Measurements from ENCODE around the gene PARD6B. TPM values are rescaled to one million over a fixed set of nuclear protein-coding genes. Genes with fewer than 3 reads are reported as not detected.

PARD6B gene
- total RNA-seq, 1 donor from 2014 or later, result 13.1 TPM

DNA sequence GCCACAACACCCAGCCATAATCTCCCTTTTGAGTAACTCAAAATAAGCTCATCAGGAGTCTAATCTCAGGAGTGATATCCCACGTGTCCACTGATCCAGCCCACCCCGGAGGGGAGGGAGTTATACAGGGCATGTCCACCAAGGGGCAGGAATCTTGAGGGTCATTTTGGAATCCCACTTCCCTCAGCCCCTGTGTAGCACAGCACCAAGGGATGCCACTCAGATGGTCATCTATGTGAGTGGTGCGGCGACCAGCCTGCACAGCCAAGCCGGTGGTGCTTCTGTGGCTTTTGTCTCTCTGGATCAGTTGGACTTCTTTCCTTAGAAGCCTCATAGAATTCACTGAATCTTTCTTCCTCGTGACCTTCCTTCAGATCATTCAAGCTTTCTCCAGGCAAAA, 52.5 kb downstream of the PARD6B start:
- Histone ChIP-seq H3K36me3 (ENCODE audit: insufficient read depth, low read length) (no peaks in the 10 kb centered on the region), H3K4me3 (ENCODE audit: insufficient read depth, low read depth, low read length) (no peak overlapping the region), H2AFZ (ENCODE audit: low read depth, low read length) (no peak overlapping the region), H3K9ac (ENCODE audit: low read length) (no peak overlapping the region), H3K27ac (ENCODE audit: low read depth, low read length) (no peak overlapping the region), H3K9me3 (ENCODE audit: insufficient read depth, low read depth, low read length) (no peaks in the 10 kb centered on the region), H4K20me1 (ENCODE audit: insufficient read depth, low read length) (no peaks in the 10 kb centered on the region), H3K4me1 (ENCODE audit: insufficient read depth, low read length) (no peaks in the 10 kb centered on the region), H3K4me2 (ENCODE audit: low read length) (no peak overlapping the region), H3K79me2 (ENCODE audit: insufficient read depth, low read length) (no peaks in the 10 kb centered on the region), H3K27me3 (ENCODE audit: insufficient read depth, low read length) (no peaks in the 10 kb centered on the region)
- TF ChIP-seq, protein P1, sequence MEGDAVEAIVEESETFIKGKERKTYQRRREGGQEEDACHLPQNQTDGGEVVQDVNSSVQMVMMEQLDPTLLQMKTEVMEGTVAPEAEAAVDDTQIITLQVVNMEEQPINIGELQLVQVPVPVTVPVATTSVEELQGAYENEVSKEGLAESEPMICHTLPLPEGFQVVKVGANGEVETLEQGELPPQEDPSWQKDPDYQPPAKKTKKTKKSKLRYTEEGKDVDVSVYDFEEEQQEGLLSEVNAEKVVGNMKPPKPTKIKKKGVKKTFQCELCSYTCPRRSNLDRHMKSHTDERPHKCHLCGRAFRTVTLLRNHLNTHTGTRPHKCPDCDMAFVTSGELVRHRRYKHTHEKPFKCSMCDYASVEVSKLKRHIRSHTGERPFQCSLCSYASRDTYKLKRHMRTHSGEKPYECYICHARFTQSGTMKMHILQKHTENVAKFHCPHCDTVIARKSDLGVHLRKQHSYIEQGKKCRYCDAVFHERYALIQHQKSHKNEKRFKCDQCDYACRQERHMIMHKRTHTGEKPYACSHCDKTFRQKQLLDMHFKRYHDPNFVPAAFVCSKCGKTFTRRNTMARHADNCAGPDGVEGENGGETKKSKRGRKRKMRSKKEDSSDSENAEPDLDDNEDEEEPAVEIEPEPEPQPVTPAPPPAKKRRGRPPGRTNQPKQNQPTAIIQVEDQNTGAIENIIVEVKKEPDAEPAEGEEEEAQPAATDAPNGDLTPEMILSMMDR (IDR thresholded peaks at IDR 0.05; ENCODE audit: insufficient read depth, low read depth, low read length), result no peak
- no peak for TF ChIP-seq EZH2 (IDR thresholded peaks at IDR 0.05; ENCODE audit: insufficient read depth, low read length)
- Mint-ChIP-seq H3K27me3 (ENCODE audit: low read depth, unreplicated experiment) (no peaks in the 10 kb centered on the region), H3K36me3 (ENCODE audit: low read depth, unreplicated experiment) (peaks cover 2% of the 10 kb centered on the region), H3K9me3 (ENCODE audit: unreplicated experiment) (no peaks in the 10 kb centered on the region), H3K27ac (ENCODE audit: unreplicated experiment) (no peak overlapping the region), H3K4me1 (ENCODE audit: low read depth, unreplicated experiment) (no peaks in the 10 kb centered on the region), H3K4me3 (ENCODE audit: unreplicated experiment) (no peak overlapping the region)
- no peak for FAIRE-seq
- no peak for DNase-seq (ENCODE audit: low read depth)

DNA sequence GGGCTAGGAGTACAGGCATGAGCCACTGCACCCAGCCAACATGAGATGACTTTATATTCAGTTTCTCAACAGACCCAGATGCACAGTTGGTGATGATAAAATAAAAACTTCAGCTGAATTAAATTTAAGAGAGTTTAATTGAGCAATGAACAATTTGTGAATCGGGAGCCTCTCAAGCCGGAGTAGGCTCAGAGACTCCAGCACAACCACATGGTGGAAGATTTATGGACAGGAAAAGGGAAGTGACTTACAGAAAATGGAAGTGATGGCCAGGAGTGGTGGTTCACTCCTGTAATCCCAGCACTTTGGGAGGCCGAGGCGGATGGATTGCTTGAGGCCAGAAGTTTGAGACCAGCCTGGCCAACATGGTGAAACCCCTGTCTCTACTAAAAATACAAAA, 53.1 kb downstream of the PARD6B start:
- Mint-ChIP-seq H3K36me3 (ENCODE audit: low read depth, unreplicated experiment) (peaks cover 2% of the 10 kb centered on the region), H3K4me3 (ENCODE audit: unreplicated experiment) (no peak overlapping the region), H3K27ac (ENCODE audit: unreplicated experiment) (no peak overlapping the region), H3K4me1 (ENCODE audit: low read depth, unreplicated experiment) (no peaks in the 10 kb centered on the region), H3K9me3 (ENCODE audit: unreplicated experiment) (no peaks in the 10 kb centered on the region), H3K27me3 (ENCODE audit: low read depth, unreplicated experiment) (no peaks in the 10 kb centered on the region)
- Histone ChIP-seq H3K79me2 (ENCODE audit: insufficient read depth, low read length) (no peaks in the 10 kb centered on the region), H3K4me2 (ENCODE audit: low read length) (no peak overlapping the region), H3K4me3 (ENCODE audit: insufficient read depth, low read depth, low read length) (no peak overlapping the region), H2AFZ (ENCODE audit: low read depth, low read length) (no peak overlapping the region), H3K9me3 (ENCODE audit: insufficient read depth, low read depth, low read length) (no peaks in the 10 kb centered on the region), H3K9ac (ENCODE audit: low read length) (no peak overlapping the region), H3K36me3 (ENCODE audit: insufficient read depth, low read length) (no peaks in the 10 kb centered on the region), H3K4me1 (ENCODE audit: insufficient read depth, low read length) (no peaks in the 10 kb centered on the region), H3K27me3 (ENCODE audit: insufficient read depth, low read length) (no peaks in the 10 kb centered on the region), H4K20me1 (ENCODE audit: insufficient read depth, low read length) (no peaks in the 10 kb centered on the region), H3K27ac (ENCODE audit: low read depth, low read length) (no peak overlapping the region)
- FAIRE-seq (no peak), DNase-seq (ENCODE audit: low read depth) (no peak)
- no peak for TF ChIP-seq EZH2 (IDR thresholded peaks at IDR 0.05; ENCODE audit: insufficient read depth, low read length)

DNA sequence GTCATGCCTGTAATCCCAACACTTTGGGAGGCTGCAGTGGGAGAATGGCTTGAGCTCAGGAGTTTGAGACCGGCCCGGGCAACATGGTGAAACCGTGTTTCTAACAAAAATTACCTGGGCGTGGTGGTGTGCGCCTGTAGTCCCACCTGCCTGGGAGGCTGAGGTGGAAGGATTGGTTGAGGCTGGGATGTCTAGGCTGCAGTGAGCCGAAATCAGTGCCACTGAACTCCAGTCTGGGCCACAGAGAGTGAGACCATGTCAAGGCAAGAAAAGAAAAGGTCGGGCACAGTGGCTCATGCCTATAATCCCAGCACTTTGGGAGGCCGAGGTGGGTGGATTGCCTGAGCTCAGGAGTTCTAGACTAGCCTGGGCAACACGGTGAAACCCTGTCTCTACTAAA, 55.3 kb downstream of the PARD6B start:
- Histone ChIP-seq H3K27me3 (ENCODE audit: insufficient read depth, low read length) (no peaks in the 10 kb centered on the region), H3K4me2 (ENCODE audit: low read length) (no peak overlapping the region), H3K4me3 (ENCODE audit: insufficient read depth, low read depth, low read length) (no peak overlapping the region), H3K4me1 (ENCODE audit: insufficient read depth, low read length) (peaks cover 9% of the 10 kb centered on the region), H4K20me1 (ENCODE audit: insufficient read depth, low read length) (no peaks in the 10 kb centered on the region), H3K9ac (ENCODE audit: low read length) (no peak overlapping the region), H3K9me3 (ENCODE audit: insufficient read depth, low read depth, low read length) (no peaks in the 10 kb centered on the region), H3K36me3 (ENCODE audit: insufficient read depth, low read length) (no peaks in the 10 kb centered on the region), H3K27ac (ENCODE audit: low read depth, low read length) (no peak overlapping the region), H2AFZ (ENCODE audit: low read depth, low read length) (no peak overlapping the region), H3K79me2 (ENCODE audit: insufficient read depth, low read length) (no peaks in the 10 kb centered on the region)
- TF ChIP-seq, protein P1 (IDR thresholded peaks at IDR 0.05; ENCODE audit: insufficient read depth, low read depth, low read length), result no peak
- TF ChIP-seq EZH2 (IDR thresholded peaks at IDR 0.05; ENCODE audit: insufficient read depth, low read length), result no peak
- DNase-seq (ENCODE audit: low read depth) (no peak), FAIRE-seq (no peak)
- Mint-ChIP-seq H3K27me3 (ENCODE audit: low read depth, unreplicated experiment) (no peaks in the 10 kb centered on the region), H3K36me3 (ENCODE audit: low read depth, unreplicated experiment) (peaks cover 2% of the 10 kb centered on the region), H3K9me3 (ENCODE audit: unreplicated experiment) (no peaks in the 10 kb centered on the region), H3K4me3 (ENCODE audit: unreplicated experiment) (no peak overlapping the region), H3K27ac (ENCODE audit: unreplicated experiment) (no peak overlapping the region), H3K4me1 (ENCODE audit: low read depth, unreplicated experiment) (no peaks in the 10 kb centered on the region)

All from astrocyte (in vitro differentiated cells and primary cell).